SK-N-DZ (cell line): ENCODE results near the gene TIMM8A. TPM values are rescaled to one million over a fixed set of nuclear protein-coding genes. Genes with fewer than 3 reads are reported as not detected.

Experiments used
- DNase-seq: peaks from one replicate; pipeline ENCODE4 v3.0.0-alpha.2; 2015; ENCODE audit warnings: low spot score
- polyA plus RNA-seq, 2 experiments: library from polyadenylated mRNA; depleted of rRNA; stranded (reverse); fragments of >200 nt; gene quantifications; 2 replicates each; pipeline ENCODE4 v1.2.3, GENCODE V29; 2014

Gene TIMM8A
- polyA plus RNA-seq (2014; cell fraction: cytosol; rRNA removed) = 10.8 and 18.3 TPM in 2 replicates
- 8.1 and 12.8 TPM in 2 replicates for polyA plus RNA-seq (2014; cell fraction: nucleus; rRNA removed)

- peak; percentile 70 for DNase-seq
Observed at GRCh38 chrX:101348452-101349192, at the start of gene TIMM8A. TSS of gene TIMM8A (minus strand) at chrX:101348742. CDS start at chrX:101348664, 78 bp downstream.

GRCh38 chrX:101397779-101398178 is 49.2 kb upstream of the TIMM8A start:
- DNase-seq = no peak

- no peak for DNase-seq
Observed at GRCh38 chrX:101395789-101396188, 47.2 kb upstream of the TIMM8A start.

DNA sequence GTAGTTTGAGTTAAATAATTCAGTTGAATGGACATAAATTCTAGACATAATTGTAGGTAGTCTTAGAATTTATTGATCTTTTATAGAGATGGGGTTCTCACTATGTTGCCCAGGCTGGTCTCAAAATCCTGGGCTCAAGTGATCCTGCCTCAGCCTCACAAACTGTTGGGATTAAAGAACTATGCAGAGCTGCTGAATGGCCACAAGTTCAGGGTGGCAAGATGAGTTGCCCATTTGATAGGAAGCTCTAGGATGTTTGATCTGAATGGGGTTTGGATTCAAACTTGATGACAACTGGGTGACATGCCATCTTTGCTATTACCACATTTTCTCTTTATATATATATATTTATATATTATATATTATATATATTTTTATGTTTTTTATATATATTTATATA is 45.8 kb upstream of the TIMM8A start:
- DNase-seq = no peak

DNA sequence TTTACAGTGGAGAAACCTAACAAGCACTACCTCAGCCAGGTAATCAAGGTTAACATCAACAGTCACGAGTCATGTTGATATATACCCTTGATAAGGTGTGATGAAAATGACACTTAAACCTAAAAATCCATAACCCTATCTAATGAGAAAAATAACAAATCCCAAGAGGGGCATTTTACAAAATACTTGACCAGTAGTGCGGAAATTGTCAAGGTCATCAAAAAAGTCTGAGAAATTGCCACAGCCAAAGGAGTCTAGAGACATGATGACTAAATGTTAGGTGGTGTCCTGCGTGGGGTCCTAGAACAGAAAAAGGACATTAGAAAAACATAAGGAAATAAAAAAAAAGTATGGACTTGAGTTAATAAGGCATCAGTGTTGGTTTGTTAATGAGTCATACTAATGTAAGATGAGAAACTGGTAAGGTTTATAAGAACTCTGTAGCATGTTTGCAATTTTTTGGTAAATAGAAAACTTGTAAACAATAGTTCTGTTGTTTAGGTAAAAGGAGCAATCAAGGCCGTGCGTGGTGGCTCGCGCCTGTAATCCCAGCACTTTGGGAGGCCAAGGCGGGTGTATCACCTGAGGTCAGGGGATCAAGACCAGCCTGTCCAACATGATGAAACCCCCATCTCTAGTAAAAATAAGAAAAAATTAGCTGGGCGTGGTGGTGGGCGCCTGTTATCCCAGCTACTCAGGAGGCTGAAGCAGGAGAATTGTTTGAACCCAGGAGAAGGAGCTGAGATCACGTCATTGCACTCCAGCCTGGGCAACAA is 45.2 kb upstream of the TIMM8A start:
- DNase-seq = no peak

DNA sequence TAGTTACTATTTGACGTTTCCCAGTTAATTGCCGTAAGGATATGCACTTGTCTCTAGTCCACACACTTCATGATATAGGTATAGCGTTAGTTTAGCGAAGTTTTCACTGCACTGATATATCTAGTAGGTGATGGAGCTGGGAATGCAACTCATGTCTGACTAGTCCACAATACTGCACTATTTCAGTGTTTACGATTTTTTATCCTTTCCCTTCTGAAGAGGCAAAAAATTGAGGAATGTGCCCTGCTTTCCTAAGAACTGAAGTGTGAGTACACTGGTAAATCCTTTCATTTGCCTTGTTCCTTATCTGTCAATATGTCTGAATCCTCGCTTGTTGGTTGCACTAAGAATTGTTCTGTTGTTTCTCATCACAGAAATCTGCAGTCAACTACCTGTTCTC is 43.3 kb upstream of the TIMM8A start:
- DNase-seq = no peak

GRCh38 chrX:101390664-101391525 is 42.4 kb upstream of the TIMM8A start, which contains the start of gene RPL36A:
TSS of gene RPL36A (plus strand) at chrX:101391011. CDS start at chrX:101391044, 33 bp downstream.
- peak; percentile 92 for DNase-seq

DNA sequence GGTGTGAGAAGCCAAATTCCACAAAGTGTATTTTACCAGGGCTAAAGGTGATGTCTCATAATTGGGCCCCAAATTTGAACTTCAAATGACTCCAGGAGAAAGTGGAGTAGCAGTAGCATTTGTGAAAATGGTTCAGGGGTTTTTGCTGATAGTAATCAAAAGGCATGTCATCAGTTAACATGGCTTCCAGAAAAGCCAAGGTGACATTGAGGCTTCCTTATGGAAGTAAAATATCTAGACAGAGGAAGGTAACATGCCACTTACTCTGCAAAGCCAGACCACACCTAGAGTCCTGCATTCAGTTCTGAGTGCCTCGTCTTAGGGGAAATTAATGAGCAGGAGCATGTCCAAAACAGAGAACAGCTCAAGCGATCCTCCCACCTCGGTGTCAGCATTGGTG is 40.1 kb upstream of the TIMM8A start:
- DNase-seq = no peak

GRCh38 chrX:101386542-101386885 is 38.0 kb upstream of the TIMM8A start:
- no peak for DNase-seq

GRCh38 chrX:101385795-101386541 is 37.4 kb upstream of the TIMM8A start, which contains the start of gene BTK:
TSS of gene BTK (minus strand) at chrX:101386191. CDS start at chrX:101375284, 10,907 bp downstream.
- no peak for DNase-seq

DNA sequence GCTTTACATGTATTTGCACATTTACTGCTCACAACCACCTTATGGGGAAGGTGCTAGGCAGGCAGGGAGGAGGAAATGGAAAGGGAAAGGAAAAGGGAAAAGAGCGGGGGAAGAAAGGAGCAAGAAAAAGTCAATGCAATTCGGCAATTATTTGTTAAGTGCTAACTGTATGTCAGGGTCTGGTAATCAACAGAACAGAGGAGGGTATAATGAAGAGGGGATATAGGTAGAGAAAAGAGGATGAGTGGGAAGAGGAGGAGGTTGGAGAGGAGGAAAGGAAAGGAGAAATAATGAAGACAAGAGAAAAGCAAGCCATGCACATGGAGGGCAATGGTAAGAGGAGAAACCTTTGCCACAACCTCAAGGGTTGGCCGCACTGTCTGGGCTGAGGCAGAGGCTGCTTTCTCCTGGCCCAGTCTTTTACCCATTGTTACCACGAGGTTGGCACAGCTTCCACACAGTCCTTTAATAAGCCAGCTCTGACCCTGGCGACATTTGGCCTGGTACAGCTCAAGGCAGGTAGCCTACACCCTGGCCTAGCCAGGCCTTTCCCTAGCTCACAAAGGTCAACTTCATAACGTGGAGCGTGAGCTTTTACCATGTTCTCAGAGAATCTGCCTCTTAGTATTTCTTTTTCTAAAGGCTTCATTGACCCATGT is 36.6 kb upstream of the TIMM8A start:
- DNase-seq = no peak

DNA sequence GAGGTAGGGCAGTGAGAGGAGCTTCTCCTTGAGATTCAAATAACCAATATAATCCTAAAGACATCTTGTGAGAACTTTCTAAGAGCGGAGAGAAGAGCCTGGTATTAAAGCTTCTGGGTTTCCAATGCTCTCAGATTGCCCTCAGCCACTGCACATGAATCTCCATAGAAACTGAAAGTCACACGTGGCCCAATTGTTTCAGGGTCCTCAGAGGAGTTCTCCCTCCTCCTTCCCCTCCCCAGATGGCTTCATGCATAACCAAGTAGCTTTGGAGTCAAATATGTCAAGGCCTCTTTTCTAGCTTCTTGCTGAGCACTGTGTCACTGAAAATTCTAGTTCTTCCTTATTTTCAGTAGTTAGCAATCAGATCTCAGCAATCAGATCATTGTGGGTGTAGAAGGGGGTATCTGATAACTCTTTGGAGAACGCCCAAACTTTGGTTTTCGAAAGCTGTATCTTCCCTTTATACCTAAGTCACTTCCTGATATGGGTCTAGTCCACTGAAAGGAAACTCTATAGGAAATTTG is 35.2 kb upstream of the TIMM8A start:
- DNase-seq = no peak

GRCh38 chrX:101377547-101377946 is 29.0 kb upstream of the TIMM8A start:
- no peak for DNase-seq

DNA sequence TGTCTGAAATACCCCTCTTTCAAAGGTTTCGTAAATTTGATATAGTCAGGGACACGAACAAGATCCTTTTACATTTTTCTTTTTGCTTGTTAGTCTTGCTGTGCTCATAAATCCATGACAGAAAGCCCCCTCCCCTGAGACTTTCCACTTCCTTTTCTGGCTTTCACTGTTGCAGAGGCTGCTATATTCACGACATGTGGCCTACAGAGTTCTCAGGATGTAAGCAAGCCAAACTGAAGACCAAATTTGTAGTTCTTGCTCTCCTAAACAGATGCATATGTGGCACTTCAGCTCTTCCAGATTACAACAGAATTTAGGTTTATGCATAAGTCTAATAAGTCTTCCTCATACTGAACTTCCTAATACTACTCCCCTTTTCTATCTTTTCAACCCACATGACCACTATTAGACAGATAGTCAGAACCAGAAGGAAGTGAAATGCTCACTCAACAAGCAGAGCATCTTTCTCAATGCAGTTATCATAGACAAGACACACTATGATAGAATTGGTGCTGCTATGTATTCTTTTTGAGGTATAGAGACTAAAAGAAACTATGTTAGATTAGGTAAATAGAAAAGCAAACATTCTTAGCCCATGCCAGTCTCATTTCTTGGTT is 22.5 kb upstream of the TIMM8A start:
- no peak for DNase-seq

GRCh38 chrX:101369687-101370086 is 21.1 kb upstream of the TIMM8A start:
- no peak for DNase-seq

DNA sequence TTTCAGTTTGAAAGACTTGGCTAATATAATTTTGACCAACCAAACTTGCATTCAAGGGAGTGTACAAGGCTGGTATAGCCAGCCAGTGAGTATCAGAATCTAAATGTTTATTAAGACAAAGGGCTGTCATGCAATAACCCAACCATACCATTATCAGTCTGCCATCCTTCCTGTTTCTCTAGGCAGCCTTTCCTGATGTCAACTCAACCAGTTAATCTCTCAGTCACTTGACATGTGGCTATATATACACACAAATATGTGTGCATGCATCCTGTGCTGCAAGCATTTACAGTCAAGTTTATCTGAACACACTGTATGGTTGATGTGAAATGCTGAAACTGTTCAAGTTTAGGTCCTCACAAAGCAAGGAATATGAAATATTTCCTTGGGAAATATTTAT is 20.3 kb upstream of the TIMM8A start:
- DNase-seq = no peak

- DNase-seq = no peak
Observed at GRCh38 chrX:101365301-101365795, 16.8 kb upstream of the TIMM8A start.

GRCh38 chrX:101362757-101363156 is 14.2 kb upstream of the TIMM8A start:
- DNase-seq = no peak

DNA sequence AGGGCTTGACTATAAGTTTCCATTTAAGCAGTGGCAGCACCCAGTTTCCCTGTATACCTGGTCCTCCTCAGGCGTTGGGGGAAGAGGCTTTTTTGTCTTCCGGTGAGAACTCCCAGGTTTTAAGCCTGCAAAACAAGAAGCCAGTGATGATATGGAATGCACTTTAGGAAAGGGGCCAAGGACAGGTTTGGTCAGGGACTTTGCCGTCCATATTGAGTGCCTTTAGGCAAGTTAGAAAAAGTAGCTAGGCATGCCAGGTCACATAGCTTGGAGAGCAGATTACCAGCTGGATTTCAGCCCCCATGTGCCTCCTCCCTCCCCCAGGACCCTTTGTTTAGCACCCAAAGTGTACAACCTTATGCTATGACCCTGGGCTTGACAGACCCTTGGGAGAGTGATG is 13.6 kb upstream of the TIMM8A start:
- no peak for DNase-seq

DNA sequence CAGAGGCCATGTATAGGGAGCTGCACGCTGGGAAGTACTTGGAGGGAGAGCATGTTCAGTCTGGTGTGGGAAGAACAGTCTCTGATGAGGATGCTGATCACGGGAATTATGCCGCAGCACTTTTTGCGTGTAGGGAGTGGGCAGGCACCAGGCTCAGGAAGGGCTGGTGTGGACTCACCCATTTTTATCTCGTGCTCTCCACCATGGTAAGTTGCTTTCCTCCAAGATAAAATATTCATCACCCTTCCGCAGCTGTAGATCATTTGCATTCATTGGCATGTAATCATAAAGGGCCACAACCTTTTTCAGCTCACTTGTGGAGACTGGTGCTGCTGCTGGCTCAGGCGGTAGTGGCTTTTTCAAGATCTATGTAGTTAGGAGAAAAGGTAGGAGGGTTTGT is 11.8 kb upstream of the TIMM8A start:
- DNase-seq = no peak
